CD14-positive monocyte (primary cell): ENCODE results near the gene GLB1L2. TPM values are rescaled to one million over a fixed set of nuclear protein-coding genes. Genes with fewer than 3 reads are reported as not detected.

Experiments used
- DNase-seq, 3 donors: peaks; one replicate each; pipeline ENCODE4 v3.0.0-alpha.2; 2011 to 2022
- H2AFZ ChIP-seq: 2 replicates; pipeline ENCODE4 v1.6.0; 2012; ENCODE audit warnings: mild to moderate bottlenecking, low read depth, low read length, inconsistent platforms; ENCODE audit not compliant: insufficient read depth, poor library complexity, severe bottlenecking
- H3K27ac ChIP-seq, 2 donors: 1 replicate in 1 of 2; 2 replicates in 1 of 2; pipeline ENCODE4 v1.5.1; 2012 to 2013; ENCODE audit warnings: low read length in 2 of 2, control low read depth in 1 of 2, inconsistent platforms in 1 of 2, low read depth in 1 of 2, mild to moderate bottlenecking in 1 of 2
- H3K27me3 ChIP-seq, 2 donors: one replicate each; pipeline versions ENCODE4 v1.6.0 to v1.6.1; 2011 to 2013; ENCODE audit warnings: low read length in 2 of 2; ENCODE audit not compliant: control insufficient read depth in 2 of 2, insufficient read depth in 2 of 2
- H3K36me3 ChIP-seq, 2 donors: replicated peaks in 1 of 2; 1 replicate in 1 of 2; 2 replicates in 1 of 2; pipeline versions ENCODE4 v1.5.1 to v1.6.1; 2012 to 2013; ENCODE audit warnings: low read length in 2 of 2, control low read depth in 1 of 2, inconsistent platforms in 1 of 2, mild to moderate bottlenecking in 1 of 2; ENCODE audit not compliant: insufficient read depth in 2 of 2, control insufficient read depth in 1 of 2
- H3K4me1 ChIP-seq, 2 donors: 1 replicate in 1 of 2; 2 replicates in 1 of 2; pipeline versions ENCODE4 v1.5.1 to v1.6.1; 2012 to 2013; ENCODE audit warnings: low read length in 2 of 2, control low read depth in 1 of 2, inconsistent platforms in 1 of 2, mild to moderate bottlenecking in 1 of 2, moderate library complexity in 1 of 2; ENCODE audit not compliant: insufficient read depth in 2 of 2, control insufficient read depth in 1 of 2
- H3K4me2 ChIP-seq: replicated peaks from 2 replicates; pipeline ENCODE3; 2012; ENCODE audit warnings: low read length, moderate library complexity, mild to moderate bottlenecking; ENCODE audit not compliant: poor library complexity, severe bottlenecking; ENCODE audit errors: extremely low read depth
- H3K4me3 ChIP-seq, 3 experiments: fragments of 200-600 bp in 1 of 3; sonication (generic) in 1 of 3; replicated peaks in 1 of 3; 1 replicate in 2 of 3; 2 replicates in 1 of 3; pipeline ENCODE4 v1.5.1; 2011 to 2013; ENCODE audit warnings: low read length in 3 of 3, mild to moderate bottlenecking in 3 of 3, control low read depth in 2 of 3, low read depth in 2 of 3, inconsistent platforms in 1 of 3, moderate library complexity in 1 of 3
- H3K79me2 ChIP-seq: 2 replicates; pipeline ENCODE4 v1.6.0; 2012; ENCODE audit warnings: mild to moderate bottlenecking, control low read depth, inconsistent platforms, low read length, moderate library complexity; ENCODE audit not compliant: insufficient read depth
- H3K9ac ChIP-seq: 2 replicates; pipeline ENCODE4 v1.6.0; 2017; ENCODE audit warnings: low read length, mild to moderate bottlenecking; ENCODE audit not compliant: insufficient read depth, poor library complexity, severe bottlenecking
- H3K9me3 ChIP-seq, 2 donors: replicated peaks in 1 of 2; 1 replicate in 1 of 2; 2 replicates in 1 of 2; pipeline versions ENCODE4 v1.5.1 to v1.6.1; 2012 to 2013; ENCODE audit warnings: low read length in 2 of 2, control low read depth in 1 of 2; ENCODE audit not compliant: control insufficient read depth in 1 of 2, insufficient read depth in 1 of 2
- H4K20me1 ChIP-seq: 2 replicates; pipeline ENCODE4 v1.6.0; 2012; ENCODE audit warnings: mild to moderate bottlenecking, low read length, control low read depth, moderate library complexity; ENCODE audit not compliant: insufficient read depth
- H3K27ac Mint-ChIP-seq, 7 donors: one replicate each; pipeline ENCODE4 v1.8.0; 2020; ENCODE audit warnings: mild to moderate bottlenecking in 7 of 7, mixed read lengths in 7 of 7, moderate library complexity in 6 of 7, inconsistent platforms in 2 of 7
- H3K27me3 Mint-ChIP-seq, 3 donors: one replicate each; pipeline ENCODE4 v1.8.0; 2021 to 2022; ENCODE audit warnings: low read depth in 3 of 3, mild to moderate bottlenecking in 3 of 3, mixed read lengths in 3 of 3, moderate library complexity in 3 of 3, inconsistent platforms in 1 of 3
- H3K36me3 Mint-ChIP-seq, 2 donors: one replicate each; pipeline ENCODE4 v1.8.0; 2020; ENCODE audit warnings: mixed read lengths in 2 of 2, inconsistent platforms in 1 of 2, mild to moderate bottlenecking in 1 of 2
- H3K4me1 Mint-ChIP-seq: one replicate; pipeline ENCODE4 v1.8.0; 2020; ENCODE audit warnings: mild to moderate bottlenecking, mixed read lengths
- H3K4me3 Mint-ChIP-seq, 2 donors: one replicate each; pipeline ENCODE4 v1.8.0; 2020; ENCODE audit warnings: mild to moderate bottlenecking in 2 of 2, mixed read lengths in 2 of 2, moderate library complexity in 1 of 2
- H3K9me3 Mint-ChIP-seq, 7 donors: one replicate each; pipeline ENCODE4 v1.8.0; 2020 to 2022; ENCODE audit warnings: mixed read lengths in 7 of 7, mild to moderate bottlenecking in 6 of 7, moderate library complexity in 6 of 7, inconsistent platforms in 2 of 7
- CTCF ChIP-seq: fragments of 200-600 bp; IDR thresholded peaks from one replicate; pipeline ENCODE4 v1.8.0; 2022; ENCODE audit warnings: antibody characterized with exemption, mild to moderate bottlenecking
- WGBS: methylation state at CpG from one replicate; pipeline ENCODE4 v1.1.5; 2013; ENCODE audit warnings: missing lambda C conversion rate; ENCODE audit not compliant: insufficient coverage; 5-methylcytosine and 5-hydroxymethylcytosine counted together
- intact Hi-C, 2 donors: fragments of 100-400 bp; cut with micrococcal nuclease; formaldehyde crosslinking; loops; one replicate each; pipeline versions ENCODE4 v1.15.0 to v1.15.1; 2023
- polyA plus RNA-seq, 3 donors: library from polyadenylated mRNA; depleted of rRNA in 1 of 3; unstranded in 2 of 3; stranded (reverse) in 1 of 3; fragments of 300-500 nt in 2 of 3; fragments of >200 nt in 1 of 3; fragmentation: Illumina TruSeq in 2 of 3; gene quantifications; 1 replicate in 2 of 3; 2 replicates in 1 of 3; pipeline ENCODE4 v1.2.3, GENCODE V29; 2012 to 2021

Gene GLB1L2
- polyA plus RNA-seq, 3 donors, result not detected

- Mint-ChIP-seq H3K27ac (no peak overlapping the region), H3K4me3 (no peak overlapping the region), H3K36me3 (no peaks in the 10 kb centered on the region), H3K27me3 (peaks cover 4 to 6% (median 5%) of the 10 kb centered on the region in 3 donors), H3K9me3 (no peaks in the 10 kb centered on the region), H3K4me1 (no peaks in the 10 kb centered on the region)
- no peak overlapping the region for H3K4me3 ChIP-seq
- no peaks in the 10 kb centered on the region for H3K79me2 ChIP-seq
- DNase-seq, result no peak
- H4K20me1 ChIP-seq, result no peaks in the 10 kb centered on the region
- H3K9me3 ChIP-seq, result no peaks in the 10 kb centered on the region
- no peak overlapping the region for H2AFZ ChIP-seq
- H3K36me3 ChIP-seq, result no peaks in the 10 kb centered on the region
- no peaks in the 10 kb centered on the region for H3K27me3 ChIP-seq
- H3K4me2 ChIP-seq, result no peak overlapping the region
- intact Hi-C loops, result no loop called here
- TF ChIP-seq CTCF, result no peak
- no peaks in the 10 kb centered on the region for H3K4me1 ChIP-seq
- H3K9ac ChIP-seq, result no peak overlapping the region
- H3K27ac ChIP-seq, result no peak overlapping the region
- WGBS, result 87% methylated on average over 9 of the region's 10 CpGs
Observed at GRCh38 chr11:134423106-134423505, 91.3 kb downstream of the GLB1L2 start.

GRCh38 chr11:134425413-134425812 lies 93.6 kb downstream of the GLB1L2 start:
- H3K4me1 ChIP-seq, result no peaks in the 10 kb centered on the region
- no peak for DNase-seq
- no peak for TF ChIP-seq CTCF
- Mint-ChIP-seq H3K4me1 (no peaks in the 10 kb centered on the region), H3K4me3 (no peak overlapping the region), H3K27ac (no peak overlapping the region), H3K36me3 (no peaks in the 10 kb centered on the region), H3K27me3 (peaks cover 2 to 6% (median 2%) of the 10 kb centered on the region in 3 donors), H3K9me3 (peaks cover 0 to 4% (median 0%) of the 10 kb centered on the region in 7 donors)
- no peak overlapping the region for H3K27ac ChIP-seq
- H3K27me3 ChIP-seq, result no peaks in the 10 kb centered on the region
- H4K20me1 ChIP-seq, result no peaks in the 10 kb centered on the region
- no CpG with 5 or more reads among the region's 2 CpGs for WGBS
- intact Hi-C loops, result no loop called here
- H2AFZ ChIP-seq, result no peak overlapping the region
- H3K79me2 ChIP-seq, result no peaks in the 10 kb centered on the region
- no peaks in the 10 kb centered on the region for H3K9me3 ChIP-seq
- no peak overlapping the region for H3K4me3 ChIP-seq
- no peaks in the 10 kb centered on the region for H3K36me3 ChIP-seq
- no peak overlapping the region for H3K4me2 ChIP-seq
- no peak overlapping the region for H3K9ac ChIP-seq

Other genes starting within 250 kb of the GLB1L2 start
- 10 to 100 TPM in 1 of 3 donors, 1 to 10 TPM in 2; 4.0 to 15.2 (median 6.0) TPM for gene NCAPD3, start 108.0 kb upstream of the GLB1L2 start, polyA plus RNA-seq
- 10 to 100 TPM; 30.4 to 38.4 (median 34.3) TPM for gene VPS26B, start 107.3 kb upstream of the GLB1L2 start, polyA plus RNA-seq
- 10 to 100 TPM; 36.4 to 65.7 (median 57.6) TPM for gene THYN1, start 78.6 kb upstream of the GLB1L2 start, polyA plus RNA-seq
- gene ACAD8, start 78.4 kb upstream of the GLB1L2 start, polyA plus RNA-seq, result 10 to 100 TPM; 16.7 to 37.2 (median 19.3) TPM
- gene GLB1L3, start 55.6 kb upstream of the GLB1L2 start, polyA plus RNA-seq, result not detected
- gene B3GAT1, start 80.3 kb downstream of the GLB1L2 start, polyA plus RNA-seq, result not detected